ENCODE measurements around the gene BBOF1. TPM values are rescaled to one million over a fixed set of nuclear protein-coding genes. Genes with fewer than 3 reads are reported as not detected.

Gene BBOF1
- total and polyA plus RNA-seq, 2 donors (not counting 1 experiment from before 2014, with no cell fraction given), result 0.49 to 2.6 TPM

DNA sequence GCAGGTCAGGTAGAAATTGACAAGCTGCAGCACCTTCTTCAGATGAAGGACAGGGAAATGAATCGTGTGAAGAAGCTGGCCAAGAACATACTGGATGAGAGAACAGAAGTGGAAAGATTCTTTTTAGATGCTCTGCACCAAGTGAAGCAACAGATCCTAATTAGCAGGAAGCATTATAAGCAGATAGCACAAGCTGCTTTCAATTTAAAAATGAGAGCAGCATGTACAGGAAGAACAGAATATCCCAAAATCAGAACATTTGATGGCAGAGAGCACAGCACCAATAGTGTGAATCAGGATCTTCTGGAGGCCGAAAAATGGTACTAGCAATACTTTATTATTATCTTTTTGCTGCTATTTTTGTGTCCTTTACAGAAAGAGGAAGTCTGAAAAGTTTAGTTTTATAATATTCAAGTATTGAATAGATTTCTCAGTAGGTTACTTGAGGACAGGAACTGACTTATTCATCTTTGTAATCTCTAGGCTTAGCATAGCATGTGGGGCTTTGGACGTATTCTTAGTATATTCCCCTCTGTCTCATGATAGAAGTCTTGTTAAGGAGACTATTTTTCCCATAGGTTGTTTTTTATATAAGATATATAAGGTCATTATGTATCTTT, 30.8 kb downstream of the BBOF1 start:
- TF ChIP-seq EZH2 (IDR thresholded peaks at IDR 0.05; ENCODE audit: borderline replicate concordance, insufficient read depth, low read depth, low read length, poor library complexity, severe bottlenecking), result no peak
- H3K9me3 ChIP-seq (ENCODE audit: control extremely low read depth in 1 of 3, control insufficient read depth in 2 of 3, insufficient read depth in 1 of 3, low read length in 2 of 3), result no peaks in the 10 kb centered on the region
- H3K9ac ChIP-seq (ENCODE audit: low read length), result no peak overlapping the region
- ATAC-seq (ENCODE audit: low read depth) (no peak), DNase-seq (no peak)
- H3K4me2 ChIP-seq (replicated peaks; ENCODE audit: low read depth, low read length, poor library complexity, severe bottlenecking), result peak overlapping the region; percentile 25
- no peaks in the 10 kb centered on the region for H3K36me3 ChIP-seq (replicated peaks in 1 of 2; ENCODE audit: control extremely low read depth in 1 of 2, control insufficient read depth in 1 of 2, extremely low read depth in 1 of 2, insufficient read depth in 2 of 2, low read length in 1 of 2)
- no peaks in the 10 kb centered on the region for H3K79me2 ChIP-seq (ENCODE audit: control insufficient read depth, insufficient read depth, low read length)
- WGBS (ENCODE audit: insufficient coverage), result 60% methylated on average over 1 of the region's 3 CpGs
- Mint-ChIP-seq H3K4me1 (peaks cover 10% of the 10 kb centered on the region), H3K27me3 (no peaks in the 10 kb centered on the region), H3K4me3 (no peak overlapping the region), H3K27ac (peak overlapping the region; percentile 16), H3K9me3 (ENCODE audit: insufficient read depth) (no peaks in the 10 kb centered on the region)
- no peak overlapping the region for H3K4me3 ChIP-seq (ENCODE audit: control extremely low read depth in 1 of 5, extremely low read depth in 1 of 5, insufficient read depth in 1 of 5, low read depth in 2 of 5, low read length in 4 of 5)
- CTCF ChIA-PET, result interaction anchor here (1.3 kb wide), 1 partner anchor 11 kb away, joined by 5 read pairs; no protein-coding TSS in a partner anchor
- no peaks in the 10 kb centered on the region for H3K27me3 ChIP-seq (replicated peaks in 1 of 4; ENCODE audit: control extremely low read depth in 1 of 4, control insufficient read depth in 3 of 4, insufficient read depth in 4 of 4, low read length in 3 of 4)
- intact Hi-C loops (cut with micrococcal nuclease), result no loop called here
- peak overlapping the region in 1 of 2 donors; percentile 15 for H3K27ac ChIP-seq (ENCODE audit: low read length in 2 of 2)
- H4K20me1 ChIP-seq (ENCODE audit: control insufficient read depth, insufficient read depth, low read length, poor library complexity, severe bottlenecking), result no peaks in the 10 kb centered on the region
- peak overlapping the region; percentile 63 for H2AFZ ChIP-seq (ENCODE audit: insufficient read depth, low read depth, low read length, poor library complexity, severe bottlenecking)
- peaks cover 9% of the 10 kb centered on the region in 2 donors for H3K4me1 ChIP-seq (ENCODE audit: control insufficient read depth in 2 of 2, insufficient read depth in 2 of 2, low read length in 2 of 2)
- POLR2A ChIA-PET, result interaction anchor here (0.5 kb wide), 1 partner anchor 1088 kb away, joined by 7 read pairs; no protein-coding TSS in a partner anchor

DNA sequence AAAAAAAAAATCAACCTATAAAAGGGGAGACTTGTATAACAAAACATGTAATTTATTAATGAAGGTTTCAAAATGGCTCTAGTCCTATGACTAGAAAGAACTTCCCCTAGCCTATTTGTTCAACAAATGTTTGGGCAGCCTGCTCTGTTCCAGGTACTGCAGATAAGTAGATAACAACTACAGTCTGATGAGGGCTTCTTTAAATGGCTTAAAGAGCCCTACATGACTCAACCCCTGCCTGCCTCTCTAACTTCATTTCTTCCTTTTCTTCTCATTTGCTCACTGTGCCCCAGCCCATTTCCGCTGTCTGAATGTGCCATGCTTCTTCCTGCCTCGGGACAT, 43.6 kb downstream of the BBOF1 start:
- ChIA-PET CTCF (interaction anchor here (0.9 to 1.8 kb wide), 2 partner anchors 18 to 23 kb away, joined by 3 to 5 read pairs; no protein-coding TSS in a partner anchor), POLR2A (no interaction called here)
- intact Hi-C loops (cut with micrococcal nuclease), result no loop called here
- no peak overlapping the region for H3K9ac ChIP-seq (ENCODE audit: low read length)
- H3K4me3 ChIP-seq (ENCODE audit: control extremely low read depth in 1 of 5, extremely low read depth in 1 of 5, insufficient read depth in 1 of 5, low read depth in 2 of 5, low read length in 4 of 5), result no peak overlapping the region
- Mint-ChIP-seq H3K4me3 (no peak overlapping the region), H3K27ac (no peak overlapping the region), H3K4me1 (no peaks in the 10 kb centered on the region), H3K27me3 (no peaks in the 10 kb centered on the region), H3K9me3 (ENCODE audit: insufficient read depth) (no peaks in the 10 kb centered on the region)
- no peaks in the 10 kb centered on the region for H3K9me3 ChIP-seq (ENCODE audit: control extremely low read depth in 1 of 3, control insufficient read depth in 2 of 3, insufficient read depth in 1 of 3, low read length in 2 of 3)
- H3K36me3 ChIP-seq (replicated peaks in 1 of 2; ENCODE audit: control extremely low read depth in 1 of 2, control insufficient read depth in 1 of 2, extremely low read depth in 1 of 2, insufficient read depth in 2 of 2, low read length in 1 of 2), result peaks cover 3 to 40% of the 10 kb centered on the region in 2 experiments
- DNase-seq (no peak), ATAC-seq (ENCODE audit: low read depth) (no peak)
- H3K27ac ChIP-seq (ENCODE audit: low read length in 2 of 2), result no peak overlapping the region
- no peaks in the 10 kb centered on the region for H3K79me2 ChIP-seq (ENCODE audit: control insufficient read depth, insufficient read depth, low read length)
- no peak overlapping the region for H3K4me2 ChIP-seq (replicated peaks; ENCODE audit: low read depth, low read length, poor library complexity, severe bottlenecking)
- no peak overlapping the region for H2AFZ ChIP-seq (ENCODE audit: insufficient read depth, low read depth, low read length, poor library complexity, severe bottlenecking)
- no peaks in the 10 kb centered on the region for H4K20me1 ChIP-seq (ENCODE audit: control insufficient read depth, insufficient read depth, low read length, poor library complexity, severe bottlenecking)
- no peaks in the 10 kb centered on the region for H3K27me3 ChIP-seq (replicated peaks in 1 of 4; ENCODE audit: control extremely low read depth in 1 of 4, control insufficient read depth in 3 of 4, insufficient read depth in 4 of 4, low read length in 3 of 4)
- WGBS (ENCODE audit: insufficient coverage), result 100% methylated on average over 1 of the region's 2 CpGs
- no peaks in the 10 kb centered on the region for H3K4me1 ChIP-seq (ENCODE audit: control insufficient read depth in 2 of 2, insufficient read depth in 2 of 2, low read length in 2 of 2)
- no peak for TF ChIP-seq EZH2 (IDR thresholded peaks at IDR 0.05; ENCODE audit: borderline replicate concordance, insufficient read depth, low read depth, low read length, poor library complexity, severe bottlenecking)
- TF ChIP-seq, protein P1, sequence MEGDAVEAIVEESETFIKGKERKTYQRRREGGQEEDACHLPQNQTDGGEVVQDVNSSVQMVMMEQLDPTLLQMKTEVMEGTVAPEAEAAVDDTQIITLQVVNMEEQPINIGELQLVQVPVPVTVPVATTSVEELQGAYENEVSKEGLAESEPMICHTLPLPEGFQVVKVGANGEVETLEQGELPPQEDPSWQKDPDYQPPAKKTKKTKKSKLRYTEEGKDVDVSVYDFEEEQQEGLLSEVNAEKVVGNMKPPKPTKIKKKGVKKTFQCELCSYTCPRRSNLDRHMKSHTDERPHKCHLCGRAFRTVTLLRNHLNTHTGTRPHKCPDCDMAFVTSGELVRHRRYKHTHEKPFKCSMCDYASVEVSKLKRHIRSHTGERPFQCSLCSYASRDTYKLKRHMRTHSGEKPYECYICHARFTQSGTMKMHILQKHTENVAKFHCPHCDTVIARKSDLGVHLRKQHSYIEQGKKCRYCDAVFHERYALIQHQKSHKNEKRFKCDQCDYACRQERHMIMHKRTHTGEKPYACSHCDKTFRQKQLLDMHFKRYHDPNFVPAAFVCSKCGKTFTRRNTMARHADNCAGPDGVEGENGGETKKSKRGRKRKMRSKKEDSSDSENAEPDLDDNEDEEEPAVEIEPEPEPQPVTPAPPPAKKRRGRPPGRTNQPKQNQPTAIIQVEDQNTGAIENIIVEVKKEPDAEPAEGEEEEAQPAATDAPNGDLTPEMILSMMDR (IDR thresholded peaks at IDR 0.05), result no peak
